NCI-H2107 (cell line): ENCODE results near the gene MFAP3L.
"Not testable (repeated sequence)": the region's sequence is repeated elsewhere in the genome, so short reads cannot be mapped to it uniquely, and the experiment has no call there.

Experiments used
- DNase-seq: peaks from one replicate; lab custom pipeline; 2025; lab: John Stamatoyannopoulos, UW

MFAP3L gene

DNA sequence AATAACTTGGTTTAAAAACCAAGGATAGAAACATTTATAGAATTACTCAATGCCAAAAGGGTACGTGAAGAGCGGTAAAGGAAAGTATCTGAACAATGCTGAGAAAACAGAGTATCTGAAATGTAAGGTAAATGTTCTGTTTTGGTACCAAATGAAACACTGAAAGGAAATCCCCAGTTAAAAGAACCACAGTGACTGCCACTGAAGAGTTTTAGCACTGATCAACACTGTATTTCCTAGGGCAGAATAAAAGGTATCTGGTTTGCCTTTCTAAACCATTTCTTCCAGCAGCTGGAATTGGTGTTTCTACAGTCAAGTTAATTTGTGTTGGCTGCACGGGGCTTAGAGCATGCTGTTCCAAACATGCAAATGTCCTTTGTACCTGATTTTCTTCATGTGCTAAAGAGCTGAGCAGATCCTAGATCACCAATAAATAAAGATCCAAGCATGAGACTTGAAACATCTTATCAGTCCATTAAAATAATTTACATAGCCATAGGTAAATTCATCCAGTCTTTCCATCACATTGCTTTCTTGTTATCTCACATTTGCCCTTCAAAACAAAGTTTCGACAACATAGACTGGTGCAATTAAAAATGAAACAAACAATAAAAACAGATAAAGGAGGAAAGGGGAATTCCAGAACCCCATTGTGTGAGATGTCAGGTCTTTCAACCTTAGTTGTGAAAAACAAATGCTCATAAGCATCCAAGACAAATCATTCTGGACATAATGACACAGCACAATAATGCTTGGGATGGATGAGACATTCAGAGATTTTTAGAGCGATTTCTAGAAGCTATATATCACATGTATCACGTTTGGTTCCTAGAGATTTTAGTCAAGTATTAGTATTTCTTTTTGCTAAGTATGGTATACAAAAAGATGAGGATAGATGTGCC is 38.6 kb downstream of the MFAP3L start:
- no peak for DNase-seq

GRCh38 chr4:169986369-169986768 is 39.8 kb downstream of the MFAP3L start:
- no peak for DNase-seq

GRCh38 chr4:169985881-169986280 is 40.3 kb downstream of the MFAP3L start:
- no peak for DNase-seq

- no peak for DNase-seq
Observed at GRCh38 chr4:169984745-169985144, 41.5 kb downstream of the MFAP3L start.

GRCh38 chr4:169984173-169984572 is 42.0 kb downstream of the MFAP3L start:
- no peak for DNase-seq

- DNase-seq: no peak
Observed at GRCh38 chr4:169976951-169977350, 49.2 kb downstream of the MFAP3L start.

DNA sequence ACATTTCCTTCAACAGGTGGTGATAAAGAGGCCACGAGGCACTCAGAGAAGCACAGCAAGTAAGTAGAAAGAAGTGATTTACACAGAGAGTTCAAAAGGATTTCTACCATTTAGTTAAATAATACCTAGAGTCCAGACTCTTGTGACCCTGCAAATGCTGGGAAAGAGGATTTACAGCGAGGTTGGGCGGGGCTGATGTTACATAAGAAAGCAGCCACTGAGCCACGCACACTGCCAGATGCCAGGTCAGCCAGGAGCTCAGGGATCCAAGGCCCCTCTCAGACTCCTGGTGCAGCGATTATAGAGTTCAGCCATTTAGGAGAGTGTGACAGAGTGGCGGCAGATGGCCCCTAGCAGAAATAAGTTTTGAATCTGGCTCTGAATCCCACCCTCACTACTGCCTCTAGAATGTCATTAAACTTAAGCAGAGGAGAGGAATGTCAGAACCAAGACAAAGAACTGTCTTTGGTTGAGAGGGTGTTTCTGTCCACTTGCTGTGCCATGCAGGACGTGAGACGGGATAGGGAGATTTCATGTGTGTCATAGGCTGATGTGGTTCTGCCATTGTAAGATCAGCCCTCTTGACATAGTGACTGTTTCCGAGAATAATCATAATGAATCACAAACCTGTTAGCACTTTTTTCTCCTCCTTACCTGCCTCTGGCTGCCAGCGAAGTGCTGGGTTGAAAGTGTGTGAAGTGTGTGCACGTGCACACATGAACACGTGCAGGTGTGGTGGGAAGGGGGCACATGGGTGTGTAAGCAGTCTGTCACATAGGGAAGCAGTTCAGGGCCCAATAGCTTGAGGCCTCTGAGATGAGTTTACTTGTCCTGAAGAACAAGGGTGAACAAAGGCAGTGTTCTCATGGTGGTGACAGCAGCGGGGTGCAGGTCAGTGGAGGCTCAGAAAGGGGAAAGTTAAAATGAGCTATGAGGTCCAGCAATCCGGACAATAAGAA is 50.1 kb downstream of the MFAP3L start:
- no peak for DNase-seq

DNA sequence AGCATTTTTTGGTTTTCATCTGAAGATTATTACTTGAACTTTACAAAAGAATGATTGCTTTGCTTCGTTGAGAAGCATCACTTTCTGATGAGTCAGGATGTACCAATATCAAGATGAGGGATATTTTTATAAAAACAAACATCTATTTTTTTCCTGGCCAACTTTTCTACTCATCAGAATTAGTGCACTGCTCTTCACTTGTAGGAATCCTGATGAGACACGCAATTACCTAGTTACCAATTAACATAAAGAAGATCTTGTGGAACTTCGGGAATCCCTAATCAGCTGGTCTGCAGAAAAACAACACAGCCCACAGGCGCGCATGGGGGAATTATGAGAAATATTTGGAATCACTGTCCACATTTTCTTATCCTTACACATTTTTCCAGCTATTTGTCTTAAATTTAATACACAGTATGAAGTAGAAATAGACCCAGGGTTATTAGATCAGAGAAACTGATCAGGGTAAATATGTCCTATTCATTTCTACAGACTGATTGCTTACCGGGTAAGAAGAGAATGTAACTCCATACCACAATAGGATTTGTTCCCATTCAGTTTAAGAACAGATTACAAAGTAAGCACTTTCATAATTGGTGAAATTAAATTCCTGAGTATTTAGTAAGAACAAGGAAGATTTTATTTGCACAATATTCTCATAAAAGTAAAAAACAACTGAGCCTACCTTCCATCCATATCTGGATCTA is 50.9 kb downstream of the MFAP3L start:
- no peak for DNase-seq

- DNase-seq: no peak
Observed at GRCh38 chr4:169971456-169972015, 54.7 kb downstream of the MFAP3L start.

DNA sequence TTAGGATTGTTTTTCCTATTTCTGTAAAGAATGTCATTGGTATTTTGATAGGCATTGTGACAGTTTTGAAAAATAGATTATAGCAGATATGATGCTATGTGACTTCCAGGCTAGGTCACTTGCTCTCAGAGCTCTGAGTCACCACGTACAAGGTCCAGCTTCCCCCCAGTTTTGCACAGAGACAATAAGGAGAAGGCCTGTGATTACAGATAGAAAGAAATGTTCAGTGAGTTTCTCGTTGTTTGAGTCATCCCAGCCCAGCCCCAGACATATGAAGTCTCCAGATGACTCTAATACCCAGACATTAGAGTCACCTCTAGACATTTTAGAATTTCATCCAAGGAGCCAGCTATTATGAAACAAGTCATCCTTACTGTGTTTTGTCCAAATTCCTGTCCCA is 57.2 kb downstream of the MFAP3L start:
- DNase-seq: no peak

DNA sequence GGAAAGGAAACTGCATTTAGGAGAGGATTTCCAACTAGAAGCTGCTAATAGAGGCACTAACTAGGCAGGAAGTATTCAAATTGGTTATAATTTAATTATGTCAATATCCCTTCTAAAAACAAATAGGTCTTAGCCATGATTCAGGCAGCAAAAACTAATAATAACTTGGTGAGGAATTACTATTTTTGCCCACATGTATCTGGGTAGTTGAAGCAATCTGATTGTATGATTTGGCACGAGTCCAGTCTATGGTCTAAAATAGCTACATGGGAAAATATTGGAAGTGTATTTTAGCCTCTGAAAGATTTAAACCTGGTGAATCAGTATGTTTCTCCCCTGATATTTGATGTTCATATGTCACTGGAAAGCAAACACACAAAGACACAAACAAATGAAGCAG is 62.2 kb downstream of the MFAP3L start:
- DNase-seq: no peak

DNA sequence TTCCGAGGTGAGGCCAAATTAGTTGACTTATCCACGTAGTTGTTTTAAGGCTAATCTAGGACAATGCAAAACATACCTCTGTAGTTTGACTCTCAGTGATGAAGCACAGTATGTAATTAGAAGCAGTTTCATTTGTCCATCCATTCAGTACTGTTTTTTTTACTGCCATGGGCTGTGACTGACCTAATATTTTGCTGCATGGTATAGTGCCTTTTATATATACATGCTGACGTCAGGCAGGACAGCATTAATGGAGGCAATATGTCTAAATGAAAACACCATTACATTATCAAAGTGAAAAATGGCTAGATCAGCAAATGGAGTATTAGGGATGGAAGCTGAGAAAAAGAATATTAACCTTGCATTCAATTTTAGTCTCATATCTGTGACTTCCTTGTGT is 66.9 kb downstream of the MFAP3L start:
- no peak for DNase-seq

DNA sequence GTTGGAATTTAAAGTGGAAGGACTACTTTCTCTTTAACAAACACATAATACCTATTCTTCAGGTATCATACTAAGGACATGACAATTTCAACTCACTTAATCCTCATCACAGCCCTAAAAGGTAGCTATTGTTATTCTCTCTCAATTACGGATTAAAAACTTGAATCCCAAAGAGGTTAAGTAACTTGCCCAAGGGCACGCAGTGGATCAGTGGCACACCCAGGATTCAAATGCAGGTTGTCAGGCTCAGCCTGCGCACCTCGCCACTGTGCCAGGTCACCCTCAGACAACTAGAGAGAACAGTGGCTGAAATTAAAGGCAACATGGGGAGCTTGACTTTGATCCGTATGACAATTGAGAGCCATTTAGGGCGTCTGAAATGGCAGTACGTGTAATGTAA is 67.6 kb downstream of the MFAP3L start:
- no peak for DNase-seq

GRCh38 chr4:169957785-169958184 is 68.4 kb downstream of the MFAP3L start:
- no peak for DNase-seq

- DNase-seq: no peak
Observed at GRCh38 chr4:169956091-169956843, 69.9 kb downstream of the MFAP3L start.

- no peak for DNase-seq
Observed at GRCh38 chr4:169955521-169955920, 70.7 kb downstream of the MFAP3L start.

DNA sequence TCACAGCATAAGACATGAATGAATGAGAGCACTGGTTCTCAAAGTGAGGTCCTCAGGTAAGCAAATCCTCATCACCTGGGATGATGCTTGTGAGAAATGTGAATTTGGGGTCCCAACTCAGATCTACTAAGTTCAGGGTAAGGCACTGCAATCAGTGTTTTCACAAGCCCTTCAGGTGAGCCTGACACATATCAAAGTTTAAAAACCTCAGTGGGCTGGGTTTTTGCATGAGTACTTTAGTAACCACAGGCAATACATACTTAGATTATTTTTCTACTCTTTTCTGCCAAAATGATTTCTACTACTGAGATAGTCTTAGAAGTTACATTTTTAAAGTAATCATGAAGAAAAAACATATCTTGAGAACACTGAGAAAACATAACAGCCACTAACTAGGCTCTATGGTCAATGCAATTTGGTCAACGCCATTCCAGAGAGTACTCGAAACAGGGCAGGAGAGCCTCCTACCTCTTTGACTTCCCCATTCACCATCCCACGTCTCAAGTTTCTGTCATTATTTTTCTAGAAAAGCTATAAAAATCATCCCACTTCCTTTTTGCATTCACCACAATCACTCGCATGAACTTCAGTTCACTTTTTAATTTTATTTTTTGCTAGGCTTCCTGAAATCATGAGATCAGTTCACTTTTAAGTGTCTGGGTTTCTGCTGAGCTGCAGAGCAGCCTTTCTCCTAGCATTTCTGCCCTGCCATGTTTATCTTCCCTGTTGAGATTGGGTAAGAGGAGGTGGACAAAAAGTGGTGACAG is 73.8 kb downstream of the MFAP3L start:
- DNase-seq: no peak

DNA sequence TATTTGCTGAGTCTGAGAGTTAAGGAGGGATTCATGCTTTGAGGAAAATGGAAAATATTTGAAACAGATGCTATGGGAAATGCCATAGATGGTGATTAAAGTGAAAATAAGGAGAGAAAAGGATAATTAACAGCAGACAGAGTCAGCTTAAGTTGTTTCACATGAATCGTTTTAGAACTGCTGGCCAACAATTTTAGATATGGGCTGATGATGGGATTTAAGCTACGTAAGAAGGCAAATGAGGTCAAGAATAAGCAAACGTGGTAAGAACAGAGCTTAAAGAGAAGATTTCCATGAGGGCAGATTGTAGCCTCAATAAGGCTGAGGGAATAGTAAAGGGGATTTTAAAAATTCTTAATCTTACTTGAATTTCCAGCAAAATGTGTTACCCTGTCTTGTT is 77.9 kb downstream of the MFAP3L start:
- no peak for DNase-seq

- no peak for DNase-seq
Observed at GRCh38 chr4:169945636-169946035, 80.6 kb downstream of the MFAP3L start.

GRCh38 chr4:169943601-169944000 is 82.6 kb downstream of the MFAP3L start:
- DNase-seq: not testable (repeated sequence)
